Activated CD8-positive, alpha-beta memory T cell treated with anti-CD3 and anti-CD28 coated beads, Interleukin-2, amount 50 U/mL, for 1 hour (primary cell): ENCODE data around the gene TMPRSS11A.

Source experiments
- DNase-seq: peaks from one replicate; pipeline ENCODE4 v3.0.0-alpha.2; 2020; ENCODE audit errors: extremely low read depth

The TMPRSS11A gene

GRCh38 chr4:67912080-67912479 is 51.2 kb downstream of the TMPRSS11A start:
- DNase-seq = no peak

GRCh38 chr4:67911638-67912037 is 51.7 kb downstream of the TMPRSS11A start:
- DNase-seq = no peak

GRCh38 chr4:67911141-67911540 is 52.2 kb downstream of the TMPRSS11A start:
- DNase-seq = no peak

- DNase-seq = no peak
Measured at GRCh38 chr4:67910585-67910905, 52.7 kb downstream of the TMPRSS11A start.

GRCh38 chr4:67909905-67910584 is 53.2 kb downstream of the TMPRSS11A start:
- DNase-seq = no peak

- DNase-seq = no peak
Measured at GRCh38 chr4:67907650-67908049, 55.6 kb downstream of the TMPRSS11A start.

- no peak for DNase-seq
Measured at GRCh38 chr4:67899096-67899495, 64.2 kb downstream of the TMPRSS11A start.

GRCh38 chr4:67897686-67898085 is 65.6 kb downstream of the TMPRSS11A start:
- DNase-seq = no peak

- no peak for DNase-seq
Measured at GRCh38 chr4:67896421-67897065, 66.8 kb downstream of the TMPRSS11A start.

GRCh38 chr4:67894659-67895058 is 68.6 kb downstream of the TMPRSS11A start:
- no peak for DNase-seq

GRCh38 chr4:67892905-67893304 is 70.4 kb downstream of the TMPRSS11A start:
- DNase-seq = no peak

GRCh38 chr4:67892253-67892652 is 71.0 kb downstream of the TMPRSS11A start:
- DNase-seq = no peak

GRCh38 chr4:67891645-67892044 is 71.6 kb downstream of the TMPRSS11A start:
- DNase-seq = no peak

- no peak for DNase-seq
Measured at GRCh38 chr4:67886281-67886680, 77.0 kb downstream of the TMPRSS11A start.

GRCh38 chr4:67885762-67886161 is 77.5 kb downstream of the TMPRSS11A start:
- no peak for DNase-seq

GRCh38 chr4:67884701-67885100 is 78.6 kb downstream of the TMPRSS11A start:
- no peak for DNase-seq

- DNase-seq = no peak
Measured at GRCh38 chr4:67883902-67884301, 79.4 kb downstream of the TMPRSS11A start, which contains the start of gene TMPRSS11D. Gene TMPRSS11D (minus strand): TSS chr4:67884002. CDS start chr4:67883933, 69 bp downstream.

- no peak for DNase-seq
Measured at GRCh38 chr4:67883458-67883857, 79.8 kb downstream of the TMPRSS11A start.

- DNase-seq = no peak
Measured at GRCh38 chr4:67880866-67881610, 82.3 kb downstream of the TMPRSS11A start.

GRCh38 chr4:67879486-67879885 is 83.8 kb downstream of the TMPRSS11A start:
- DNase-seq = no peak

GRCh38 chr4:67877086-67877485 is 86.2 kb downstream of the TMPRSS11A start:
- no peak for DNase-seq

GRCh38 chr4:67874986-67875385 is 88.3 kb downstream of the TMPRSS11A start:
- no peak for DNase-seq

GRCh38 chr4:67873116-67873515 is 90.2 kb downstream of the TMPRSS11A start:
- no peak for DNase-seq
